GM12878 (cell line): ENCODE data around the gene LGMN. TPM values are rescaled to one million over a fixed set of nuclear protein-coding genes. Genes with fewer than 3 reads are reported as not detected.
A peak's percentile ranks its signal among the peaks of the same experiment; 100 is the strongest.

Experiments used
- ATAC-seq: fragments of 200-7000 bp; cut with Tn5 transposase; 3 replicates; pipeline ENCODE4 v1.9.1; 2020; ENCODE audit warnings: mild to moderate bottlenecking, moderate library complexity
- BruUV-seq: library from RNA; stranded (reverse); fragments of 400-500 nt; replicated peaks from 2 replicates; lab custom pipeline; 2021; lab: Mats Ljungman, UMichigan
- CTCF ChIA-PET: fragments of 300-600 bp; sonication (Branson Sonifier 250); formaldehyde crosslinking; extraction: SDS; loops from one replicate; lab custom pipeline; 2021; ENCODE audit warnings: inconsistent platforms; lab: Yijun Ruan, JAX
- POLR2A ChIA-PET: fragments of 350-600 bp; formaldehyde crosslinking; extraction: SDS; loops from one replicate; lab custom pipeline; 2021; ENCODE audit warnings: inconsistent platforms; lab: Charles Lee
- RAD21 ChIA-PET: fragments of 300-600 bp; sonication (Branson Sonifier 250); formaldehyde crosslinking; loops from one replicate; lab custom pipeline; 2023; ENCODE audit warnings: antibody characterized with exemption; ENCODE audit not compliant: unreplicated experiment; lab: Charles Lee
- SMC1A ChIA-PET: fragments of 300-600 bp; sonication (Branson Sonifier 250); formaldehyde crosslinking; loops from one replicate; lab custom pipeline; 2023; ENCODE audit not compliant: unreplicated experiment, uncharacterized antibody; lab: Charles Lee
- DNase-seq: peaks from one replicate; pipeline ENCODE4 v3.0.0-alpha.2; 2011; ENCODE audit warnings: low read depth, low spot score
- FAIRE-seq: peaks from 3 replicates; lab custom pipeline; 2011; peaks lifted over from hg19 to GRCh38; lab: Jason Lieb, UNC
- H2AFZ ChIP-seq: 2 replicates; pipeline ENCODE4 v1.6.0; 2011; ENCODE audit warnings: low read depth, low read length, control low read depth; ENCODE audit not compliant: control insufficient read depth
- H3K27ac ChIP-seq: 2 replicates; pipeline ENCODE4 v1.5.1; 2011; ENCODE audit warnings: control low read depth; ENCODE audit not compliant: control insufficient read depth, insufficient read depth
- H3K27me3 ChIP-seq, 2 experiments: replicated peaks in 1 of 2; 2 replicates each; pipeline versions ENCODE4 v1.6.0 to v1.6.1; 2011; ENCODE audit warnings: low read length in 1 of 2; ENCODE audit not compliant: control insufficient read depth in 2 of 2, insufficient read depth in 2 of 2
- H3K36me3 ChIP-seq, 2 experiments: 2 replicates each; pipeline ENCODE4 v1.5.1; 2011; ENCODE audit warnings: low read length in 1 of 2; ENCODE audit not compliant: control insufficient read depth in 2 of 2, insufficient read depth in 2 of 2
- H3K4me1 ChIP-seq: 2 replicates; pipeline ENCODE4 v1.6.1; 2011; ENCODE audit warnings: mild to moderate bottlenecking, low read length, moderate library complexity, mixed read lengths; ENCODE audit not compliant: control insufficient read depth, insufficient read depth
- H3K4me2 ChIP-seq: 2 replicates; pipeline ENCODE4 v1.6.0; 2011; ENCODE audit warnings: control low read depth; ENCODE audit not compliant: control insufficient read depth, insufficient read depth
- H3K4me3 ChIP-seq: fragments of 200-600 bp; sonication (generic); 2 replicates; pipeline ENCODE4 v1.5.1; 2016
- H3K79me2 ChIP-seq: 2 replicates; pipeline ENCODE4 v1.6.0; 2011; ENCODE audit warnings: low read length; ENCODE audit not compliant: control insufficient read depth, insufficient read depth
- H3K9ac ChIP-seq: 2 replicates; pipeline ENCODE4 v1.8.0; 2011; ENCODE audit warnings: low read length, control low read depth, mixed read lengths; ENCODE audit not compliant: control insufficient read depth, insufficient read depth
- H3K9me3 ChIP-seq: replicated peaks from 3 replicates; pipeline ENCODE4 v1.5.1; 2011; ENCODE audit warnings: mild to moderate bottlenecking, low read length; ENCODE audit not compliant: control insufficient read depth, insufficient read depth
- H4K20me1 ChIP-seq: 2 replicates; pipeline ENCODE4 v1.6.0; 2011; ENCODE audit not compliant: control insufficient read depth, insufficient read depth
- BHLHE40 ChIP-seq, 2 experiments: fragments of 450-650 bp in 1 of 2; IDR thresholded peaks; 2 replicates each; pipeline ENCODE4 v1.6.1; 2011 to 2017; ENCODE audit warnings: low read depth in 2 of 2, borderline replicate concordance in 1 of 2, improper control_type of control experiment in 1 of 2, low read length in 1 of 2, mild to moderate bottlenecking in 1 of 2
- CREB1 ChIP-seq: IDR thresholded peaks from 2 replicates; pipeline ENCODE4 v1.6.1; 2012; ENCODE audit warnings: low read depth, mild to moderate bottlenecking, inconsistent platforms
- JUNB ChIP-seq: IDR thresholded peaks from 2 replicates; pipeline ENCODE4 v1.6.1; 2016; ENCODE audit warnings: antibody characterized with exemption, mild to moderate bottlenecking
- NR2F1 ChIP-seq: fragments of 450-650 bp; conservative IDR thresholded peaks from 2 replicates; pipeline ENCODE4 v1.6.1; 2017; ENCODE audit warnings: mild to moderate bottlenecking
- ZSCAN29 ChIP-seq: fragments of 450-650 bp; IDR thresholded peaks from 2 replicates; pipeline ENCODE4 v1.6.1; 2017; ENCODE audit warnings: mild to moderate bottlenecking, moderate library complexity
- WGBS: methylation state at CpG from one replicate; pipeline ENCODE4 v1.1.6; 2016; ENCODE audit warnings: low lambda C conversion rate; ENCODE audit not compliant: insufficient replicate concordance, insufficient coverage; ENCODE audit errors: missing lambda C conversion rate; 5-methylcytosine and 5-hydroxymethylcytosine counted together
- in situ Hi-C: fragments of 300-500 bp; cut with MboI; formaldehyde crosslinking; loops from 9 replicates; pipeline ENCODE4 v1.14.3; 2018; ENCODE audit warnings: mixed read lengths
- intact Hi-C: fragments of 100-400 bp; cut with micrococcal nuclease; formaldehyde crosslinking; loops from one replicate; pipeline ENCODE4 v1.14.2; 2022; ENCODE audit not compliant: unreplicated experiment
- polyA plus RNA-seq, 11 experiments: library from polyadenylated mRNA; depleted of rRNA in 4 of 11; unstranded in 6 of 11; stranded (reverse) in 5 of 11; fragments of >200 nt; fragmentation: Nextera tagmentation in 4 of 11; fragmentation: Illumina TruSeq in 1 of 11; extraction: Ambion mirVana in 4 of 11; extraction: Trizol in 1 of 11; gene quantifications; 1 replicate in 1 of 11; 2 replicates in 10 of 11; pipeline versions ENCODE4 v1.2.1 to v1.2.3, GENCODE V29; 2011 to 2016; ENCODE audit warnings: inconsistent platforms in 2 of 11, missing spikeins in 2 of 11, low read depth in 1 of 11
- total RNA-seq, 4 experiments: library from RNA; depleted of rRNA in 3 of 4; stranded (reverse); fragments of >200 nt in 3 of 4; fragmentation: Illumina TruSeq in 1 of 4; extraction: Trizol in 1 of 4; gene quantifications; 2 replicates each; pipeline versions ENCODE4 v1.2.1 to v1.2.3, GENCODE V29; 2013 to 2021
- TF ChIP-seq, protein P1 (sequence below): fragments of 450-650 bp; IDR thresholded peaks from 2 replicates; pipeline ENCODE4 v1.6.1; 2016; ENCODE audit warnings: mild to moderate bottlenecking
- TF ChIP-seq, protein P2 (sequence below): IDR thresholded peaks from 2 replicates; pipeline ENCODE4 v1.6.1; 2012; ENCODE audit warnings: low read depth, low read length, improper control_type of control experiment

LGMN gene
- total and polyA plus RNA-seq, 10 of the 15 experiments (the other 5 are each of a cell fraction or from before 2014, with no cell fraction given) = 0.71 to 192 (median 3.9) TPM

DNA sequence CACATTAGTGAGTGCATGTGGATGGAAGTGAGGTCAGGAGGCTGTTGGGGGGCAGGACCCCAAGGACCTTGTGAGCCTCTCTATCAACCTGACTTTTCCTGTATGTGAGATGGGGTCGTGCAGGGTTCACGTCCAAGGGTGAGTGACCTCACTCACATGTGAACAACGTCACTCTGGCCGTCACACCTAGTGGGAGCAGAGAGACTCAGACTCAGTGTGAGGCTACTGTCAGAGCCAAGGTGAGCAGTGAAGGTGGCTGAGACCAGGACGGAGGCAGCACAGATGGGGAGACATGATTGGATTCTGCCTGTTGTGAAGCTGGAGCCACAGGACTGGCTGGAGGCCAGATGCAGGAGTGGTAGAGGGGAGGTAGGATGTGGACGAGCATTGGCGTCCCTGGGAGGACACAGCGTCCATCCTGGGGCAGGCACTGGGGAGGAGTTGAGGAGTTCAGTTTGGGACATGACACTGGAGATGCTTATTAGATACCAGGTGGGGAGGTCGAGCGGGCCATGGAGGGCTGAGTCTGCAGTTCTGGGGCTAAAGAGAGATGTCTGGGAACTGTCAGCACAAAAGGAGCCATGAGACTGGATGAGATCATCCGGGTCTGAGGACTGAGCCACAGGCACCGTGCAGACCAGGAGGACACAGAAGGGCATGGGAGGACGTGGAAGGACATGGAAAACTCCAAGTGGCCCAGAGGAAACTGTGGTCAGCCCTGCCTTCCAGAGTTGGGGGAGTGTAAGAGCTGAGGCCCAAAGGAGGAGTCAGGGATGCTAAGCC is 92.8 kb downstream of the LGMN start:
- peaks cover 4 to 7% of the 10 kb centered on the region in 2 experiments; a peak in 3 of 4 replicates for H3K36me3 ChIP-seq
- no peak for ATAC-seq
- in situ Hi-C loops = no loop called here
- no peaks in the 10 kb centered on the region for H3K27me3 ChIP-seq
- H2AFZ ChIP-seq = no peak overlapping the region
- TF ChIP-seq, protein P1, sequence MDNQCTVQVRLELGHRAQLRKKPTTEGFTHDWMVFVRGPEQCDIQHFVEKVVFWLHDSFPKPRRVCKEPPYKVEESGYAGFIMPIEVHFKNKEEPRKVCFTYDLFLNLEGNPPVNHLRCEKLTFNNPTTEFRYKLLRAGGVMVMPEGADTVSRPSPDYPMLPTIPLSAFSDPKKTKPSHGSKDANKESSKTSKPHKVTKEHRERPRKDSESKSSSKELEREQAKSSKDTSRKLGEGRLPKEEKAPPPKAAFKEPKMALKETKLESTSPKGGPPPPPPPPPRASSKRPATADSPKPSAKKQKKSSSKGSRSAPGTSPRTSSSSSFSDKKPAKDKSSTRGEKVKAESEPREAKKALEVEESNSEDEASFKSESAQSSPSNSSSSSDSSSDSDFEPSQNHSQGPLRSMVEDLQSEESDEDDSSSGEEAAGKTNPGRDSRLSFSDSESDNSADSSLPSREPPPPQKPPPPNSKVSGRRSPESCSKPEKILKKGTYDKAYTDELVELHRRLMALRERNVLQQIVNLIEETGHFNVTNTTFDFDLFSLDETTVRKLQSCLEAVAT = no peak
- TF ChIP-seq BHLHE40 (IDR thresholded peaks at IDR 0.05; ENCODE audit: borderline replicate concordance in 1 of 2, low read depth in 2 of 2, low read length in 1 of 2) (peak in 1 of 2 experiments; percentile 5; a peak in 1 of 4 replicates), CREB1 (0 out of 2 replicates have a peak, but pooled peaks have one; percentile 19), JUNB (no peak), ZSCAN29 (no peak), NR2F1 (peak; percentile 43; the same call in 1 of the 2 replicates)
- TF ChIP-seq, protein P2, sequence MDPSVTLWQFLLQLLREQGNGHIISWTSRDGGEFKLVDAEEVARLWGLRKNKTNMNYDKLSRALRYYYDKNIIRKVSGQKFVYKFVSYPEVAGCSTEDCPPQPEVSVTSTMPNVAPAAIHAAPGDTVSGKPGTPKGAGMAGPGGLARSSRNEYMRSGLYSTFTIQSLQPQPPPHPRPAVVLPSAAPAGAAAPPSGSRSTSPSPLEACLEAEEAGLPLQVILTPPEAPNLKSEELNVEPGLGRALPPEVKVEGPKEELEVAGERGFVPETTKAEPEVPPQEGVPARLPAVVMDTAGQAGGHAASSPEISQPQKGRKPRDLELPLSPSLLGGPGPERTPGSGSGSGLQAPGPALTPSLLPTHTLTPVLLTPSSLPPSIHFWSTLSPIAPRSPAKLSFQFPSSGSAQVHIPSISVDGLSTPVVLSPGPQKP = no peak
- H3K79me2 ChIP-seq = peaks cover 40% of the 10 kb centered on the region
- BruUV-seq = no TSS peak
- peak overlapping the region; percentile 50 for H3K4me2 ChIP-seq
- peak overlapping the region; percentile 24 for H3K4me3 ChIP-seq
- intact Hi-C loops = no loop called here
- H3K27ac ChIP-seq = no peak overlapping the region
- DNase-seq = no peak
- CTCF ChIA-PET = interaction anchor here (1.3 to 5.4 kb wide), 4 partner anchors 39 to 66 kb away, joined by 6 to 40 read pairs (median 8); no protein-coding TSS in a partner anchor
- H3K9ac ChIP-seq = no peak overlapping the region
- 92% methylated on average over 13 of the region's 13 CpGs for whole genome bisulfite sequencing
- FAIRE-seq = no peak
- H3K9me3 ChIP-seq = no peaks in the 10 kb centered on the region
- no peaks in the 10 kb centered on the region for H4K20me1 ChIP-seq
- H3K4me1 ChIP-seq = peaks cover 33% of the 10 kb centered on the region
- SMC1A ChIA-PET = interaction anchor here (4.9 kb wide), 1 partner anchor 20 kb away, joined by 58 read pairs; no protein-coding TSS in a partner anchor
- POLR2A ChIA-PET = interaction anchor here (0.6 to 1.6 kb wide), 2 partner anchors 14 to 22 kb away, joined by 4 to 13 read pairs; no protein-coding TSS in a partner anchor
- RAD21 ChIA-PET = interaction anchor here (1.1 to 8.5 kb wide), 4 partner anchors 21 to 78 kb away, joined by 5 to 101 read pairs (median 8); no protein-coding TSS in a partner anchor
